ENCODE results near the gene CRHR2. TPM values are rescaled to one million over a fixed set of nuclear protein-coding genes. Genes with fewer than 3 reads are reported as not detected.

Gene CRHR2
- total and polyA plus RNA-seq, 8 donors, result not detected

- TF ChIP-seq CTCF (IDR thresholded peaks at IDR 0.05) (no peak), POLR2AphosphoS5 (IDR thresholded peaks at IDR 0.05) (no peak), EP300 (IDR thresholded peaks at IDR 0.05) (no peak), POLR2A (IDR thresholded peaks at IDR 0.05) (no peak)
- Histone ChIP-seq H3K4me3 (no peak overlapping the region), H3K36me3 (no peaks in the 10 kb centered on the region), H3K4me1 (peaks cover 0 to 16% (median 6%) of the 10 kb centered on the region in 4 donors), H3K27me3 (no peaks in the 10 kb centered on the region), H3K27ac (no peak overlapping the region), H3K9me3 (no peaks in the 10 kb centered on the region)
- WGBS, 5 donors, result 87 to 92% (median 90%) methylated on average over 10 of the region's 10 CpGs
- intact Hi-C loops (cut with DNase I; ENCODE audit: low total_unique reads), result no loop called here
- DNase-seq, result no peak
These were observed 10.2 kb upstream of the CRHR2 start for GRCh38 chr7:30692438-30692837.

- H3K9me3 ChIP-seq, result no peaks in the 10 kb centered on the region
- DNase-seq, result no peak
- peaks cover 0 to 16% (median 6%) of the 10 kb centered on the region in 4 donors for H3K4me1 ChIP-seq
- H3K36me3 ChIP-seq, result no peaks in the 10 kb centered on the region
- no peak overlapping the region for H3K4me3 ChIP-seq
- H3K27ac ChIP-seq, result no peak overlapping the region
- TF ChIP-seq CTCF (IDR thresholded peaks at IDR 0.05) (no peak), EP300 (IDR thresholded peaks at IDR 0.05) (no peak), POLR2AphosphoS5 (IDR thresholded peaks at IDR 0.05) (no peak), POLR2A (IDR thresholded peaks at IDR 0.05) (no peak)
- intact Hi-C loops (cut with DNase I; ENCODE audit: low total_unique reads), result no loop called here
- 91 to 94% (median 93%) methylated on average over 7 of the region's 7 CpGs for WGBS, 5 donors
- peaks cover 0 to 7% (median 0%) of the 10 kb centered on the region in 3 donors for H3K27me3 ChIP-seq
These were observed 7.8 kb upstream of the CRHR2 start for GRCh38 chr7:30690011-30690410.

DNA sequence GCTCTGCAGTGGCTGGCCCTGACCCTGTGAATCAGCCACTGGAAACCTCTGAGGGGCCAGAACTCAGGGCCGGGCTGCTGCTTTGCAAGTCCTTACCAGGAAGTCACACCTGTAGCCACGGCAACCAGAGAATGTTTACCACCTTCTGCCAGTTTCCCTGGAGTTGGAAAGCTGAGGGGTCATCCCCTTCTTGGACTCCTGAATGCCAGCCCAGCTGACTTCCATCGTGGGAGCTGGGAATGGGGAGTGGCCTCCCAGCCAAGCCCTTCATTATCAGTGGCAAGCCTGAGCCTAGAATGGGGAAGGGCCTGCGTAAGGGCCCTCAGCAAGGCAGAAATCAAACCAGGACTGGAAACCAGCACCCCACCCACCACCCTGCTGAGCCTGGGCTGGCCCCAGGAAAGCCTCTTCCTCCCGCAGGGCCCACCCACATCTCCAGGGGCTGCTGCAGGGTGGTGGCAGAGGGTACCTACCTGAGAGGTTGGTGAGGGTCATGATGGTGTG lies 6.5 kb upstream of the CRHR2 start:
- Histone ChIP-seq H3K4me3 (no peak overlapping the region), H3K36me3 (no peaks in the 10 kb centered on the region), H3K9me3 (no peaks in the 10 kb centered on the region), H3K27ac (no peak overlapping the region), H3K27me3 (peaks cover 0 to 18% (median 8%) of the 10 kb centered on the region in 3 donors), H3K4me1 (peaks cover 0 to 7% (median 2%) of the 10 kb centered on the region in 4 donors)
- intact Hi-C loops (cut with DNase I; ENCODE audit: low total_unique reads), result no loop called here
- TF ChIP-seq EP300 (IDR thresholded peaks at IDR 0.05) (no peak), CTCF (IDR thresholded peaks at IDR 0.05) (no peak), POLR2AphosphoS5 (IDR thresholded peaks at IDR 0.05) (no peak), POLR2A (IDR thresholded peaks at IDR 0.05) (no peak)
- DNase-seq, result peak in 1 of 2 donors; percentile 88
- WGBS, 5 donors, result 28 to 61% (median 36%) methylated on average over 3 to 5 of the region's 5 CpGs

- Histone ChIP-seq H3K27me3 (peaks cover 0 to 30% (median 20%) of the 10 kb centered on the region in 3 donors), H3K4me3 (no peak overlapping the region), H3K36me3 (no peaks in the 10 kb centered on the region), H3K9me3 (no peaks in the 10 kb centered on the region), H3K27ac (no peak overlapping the region), H3K4me1 (peaks cover 0 to 10% (median 6%) of the 10 kb centered on the region in 4 donors)
- WGBS, 5 donors, result 82 to 88% (median 86%) methylated on average over 6 of the region's 6 CpGs
- no peak for TF ChIP-seq CTCF (IDR thresholded peaks at IDR 0.05)
- TF ChIP-seq EP300 (IDR thresholded peaks at IDR 0.05), result no peak
- no peak for TF ChIP-seq POLR2AphosphoS5 (IDR thresholded peaks at IDR 0.05)
- no peak for TF ChIP-seq POLR2A (IDR thresholded peaks at IDR 0.05)
- DNase-seq, result no peak
- intact Hi-C loops (cut with DNase I; ENCODE audit: low total_unique reads), result no loop called here
These were observed 5.3 kb upstream of the CRHR2 start for GRCh38 chr7:30687604-30688003.
